HTR-8/SVneo (cell line): Measurements from ENCODE around the gene MYO15B.
"Not testable (repeated sequence)": the region's sequence is repeated elsewhere in the genome, so short reads cannot be mapped to it uniquely, and the experiment has no call there.

Source experiments
- DNase-seq: peaks from one replicate; pipeline ENCODE4 v3.0.0; 2011; ENCODE audit warnings: low spot score, mixed read lengths; ENCODE audit not compliant: insufficient read length
- FAIRE-seq: peaks from 2 replicates; lab custom pipeline; 2011; peaks lifted over from hg19 to GRCh38; lab: Jason Lieb, UNC

Gene MYO15B

GRCh38 chr17:75634754-75635609, 47.4 kb downstream of the MYO15B start:
- DNase-seq (no peak), FAIRE-seq (no peak)

DNA sequence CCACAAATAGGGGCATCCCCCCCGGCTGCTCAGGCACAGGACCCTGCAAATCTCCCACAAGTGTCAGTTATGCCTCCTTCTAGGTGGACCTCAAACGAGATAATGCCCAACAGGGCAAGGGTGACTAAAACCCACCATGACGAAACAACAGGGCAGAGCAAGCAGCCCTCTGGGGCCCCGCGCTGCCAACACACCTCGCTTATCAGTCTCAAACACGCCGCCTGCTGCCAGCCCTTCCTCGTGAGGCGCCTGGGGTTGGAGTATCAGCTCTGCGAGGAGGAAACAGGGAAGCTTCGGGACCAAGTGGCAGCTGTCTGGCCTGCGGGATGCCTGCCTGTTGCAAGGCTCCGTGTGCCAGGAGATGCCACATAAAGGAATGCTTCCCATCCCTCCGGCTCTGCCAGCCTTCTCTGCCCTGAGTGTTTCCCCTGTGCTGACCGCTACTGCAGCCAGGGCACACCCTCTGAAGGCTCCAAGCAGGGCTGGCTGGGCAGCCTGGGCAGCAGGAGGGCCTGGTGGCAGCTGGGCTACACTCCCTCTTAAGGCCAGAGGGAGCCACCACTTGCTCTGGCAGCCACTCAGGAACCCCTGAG, 48.1 kb downstream of the MYO15B start:
- DNase-seq: no peak
- FAIRE-seq: no peak

- DNase-seq (no peak), FAIRE-seq (no peak)
These were observed 49.0 kb downstream of the MYO15B start for GRCh38 chr17:75636381-75637142.

GRCh38 chr17:75637143-75637538, 49.5 kb downstream of the MYO15B start:
- DNase-seq (no peak), FAIRE-seq (no peak)

DNA sequence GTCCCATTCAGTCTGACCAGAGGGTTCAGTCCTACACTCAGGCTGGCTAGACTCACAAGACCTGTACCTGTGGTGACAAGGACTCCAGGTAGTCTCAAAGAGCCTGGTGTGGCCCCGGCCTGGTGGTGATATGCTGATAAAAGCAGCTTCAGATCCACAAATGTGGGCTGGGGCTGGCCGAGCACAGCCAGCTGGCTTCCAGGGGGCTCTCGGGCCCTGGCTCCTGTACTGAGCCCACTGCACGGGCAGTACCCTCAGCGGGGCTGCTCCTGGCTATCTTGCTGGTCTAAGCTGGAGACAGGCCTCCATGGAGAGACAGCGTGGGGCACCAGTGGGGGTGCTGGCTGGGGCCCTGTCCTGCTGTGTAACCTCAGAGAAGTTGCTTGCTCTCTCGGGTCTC, 50.0 kb downstream of the MYO15B start:
- no peak for FAIRE-seq
- no peak for DNase-seq

DNA sequence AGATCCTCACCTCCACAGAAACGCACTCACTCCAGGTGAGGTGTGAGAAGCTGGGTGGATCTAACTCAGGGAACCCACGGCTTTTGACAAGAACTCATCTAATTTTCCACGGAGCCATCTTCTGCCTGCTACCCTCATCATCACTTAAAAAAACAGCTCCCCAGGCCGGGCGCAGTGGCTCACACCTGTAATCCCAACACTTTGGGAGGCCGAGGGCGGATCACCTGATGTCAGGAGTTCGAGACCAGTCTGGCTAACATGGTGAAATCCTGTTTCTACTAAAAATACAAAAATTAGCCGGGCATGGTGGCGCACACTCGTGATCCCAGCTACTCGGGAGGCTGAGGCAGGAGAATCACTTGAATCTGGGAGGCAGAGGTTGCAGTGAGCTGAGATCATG, 50.4 kb downstream of the MYO15B start:
- FAIRE-seq: not testable (repeated sequence)

DNA sequence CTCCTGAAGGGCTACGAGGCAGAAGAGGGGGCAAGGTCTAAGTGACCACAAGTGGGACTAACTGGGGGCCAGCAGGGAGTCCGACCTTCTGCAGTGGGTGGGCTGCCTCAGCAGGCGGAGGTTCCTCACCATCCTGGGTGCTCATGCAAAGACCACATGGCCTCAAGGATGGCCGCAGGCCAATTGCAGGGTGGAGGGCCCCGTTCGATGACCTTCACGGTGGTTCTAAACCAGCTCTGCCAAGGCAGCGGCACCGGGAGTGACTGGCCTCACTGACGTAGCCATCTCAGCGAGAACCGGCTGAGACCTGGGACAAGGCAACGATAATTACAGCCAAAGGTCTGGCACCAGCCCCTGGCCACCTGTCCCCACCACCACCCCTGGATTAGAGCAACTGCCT, 51.3 kb downstream of the MYO15B start:
- DNase-seq: no peak
- no peak for FAIRE-seq

More for the DNA sequence above, 50.4 kb downstream of the MYO15B start:
- not testable (repeated sequence) for DNase-seq

DNA sequence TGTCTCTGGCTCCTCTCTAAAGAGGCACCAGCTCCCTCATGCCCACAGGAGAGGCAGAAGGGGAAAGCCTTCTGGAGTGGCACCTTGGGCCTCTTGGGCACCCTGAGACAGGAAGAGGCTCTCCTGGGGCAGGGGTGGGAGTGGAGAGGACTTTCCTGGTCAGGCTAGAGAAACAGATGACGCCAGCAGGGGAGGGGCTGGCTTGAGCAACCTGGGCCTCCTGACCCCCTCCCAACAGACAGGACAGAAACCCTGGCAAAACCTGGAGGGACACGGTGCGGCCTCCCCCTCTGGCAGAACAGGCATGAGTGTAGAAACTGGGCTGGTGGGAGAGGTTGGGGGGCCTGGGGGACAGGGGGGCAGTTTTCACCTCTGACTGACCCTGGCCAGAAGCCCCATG, 51.7 kb downstream of the MYO15B start:
- DNase-seq (no peak), FAIRE-seq (no peak)

GRCh38 chr17:75639771-75640555, 52.4 kb downstream of the MYO15B start:
- DNase-seq (no peak), FAIRE-seq (no peak)

GRCh38 chr17:75640556-75641119, 53.0 kb downstream of the MYO15B start:
- no peak for FAIRE-seq
- no peak for DNase-seq

GRCh38 chr17:75641343-75641742, 53.7 kb downstream of the MYO15B start:
- DNase-seq (no peak), FAIRE-seq (no peak)

DNA sequence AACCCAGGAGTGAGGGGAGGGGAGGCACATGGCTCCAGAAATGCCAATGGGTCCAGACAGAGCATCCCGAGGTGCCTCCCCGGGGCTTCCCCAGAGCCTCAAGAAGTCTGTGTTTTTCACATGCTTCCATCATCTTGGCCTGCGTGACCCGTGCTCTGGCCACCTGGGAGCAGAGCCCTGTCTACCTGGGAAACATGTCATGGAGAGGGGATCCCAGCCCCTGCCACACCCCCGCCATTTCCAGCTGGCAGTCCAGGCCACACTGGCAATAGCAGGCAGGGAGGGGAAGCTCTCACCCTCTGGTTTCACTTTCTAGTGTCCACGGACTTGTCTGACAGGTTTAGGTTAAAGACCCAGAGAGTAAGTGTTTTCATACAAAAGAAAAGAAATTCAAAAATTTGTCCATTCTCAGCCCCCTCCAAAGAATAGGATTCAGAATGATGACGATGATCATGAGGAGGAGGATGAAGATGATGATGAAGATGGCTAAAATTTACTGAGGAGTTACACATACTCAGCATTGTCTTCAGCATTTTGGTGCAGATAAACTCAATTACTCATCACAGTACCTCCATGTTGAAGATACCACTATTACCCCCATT, 54.7 kb downstream of the MYO15B start:
- DNase-seq (no peak), FAIRE-seq (no peak)

DNA sequence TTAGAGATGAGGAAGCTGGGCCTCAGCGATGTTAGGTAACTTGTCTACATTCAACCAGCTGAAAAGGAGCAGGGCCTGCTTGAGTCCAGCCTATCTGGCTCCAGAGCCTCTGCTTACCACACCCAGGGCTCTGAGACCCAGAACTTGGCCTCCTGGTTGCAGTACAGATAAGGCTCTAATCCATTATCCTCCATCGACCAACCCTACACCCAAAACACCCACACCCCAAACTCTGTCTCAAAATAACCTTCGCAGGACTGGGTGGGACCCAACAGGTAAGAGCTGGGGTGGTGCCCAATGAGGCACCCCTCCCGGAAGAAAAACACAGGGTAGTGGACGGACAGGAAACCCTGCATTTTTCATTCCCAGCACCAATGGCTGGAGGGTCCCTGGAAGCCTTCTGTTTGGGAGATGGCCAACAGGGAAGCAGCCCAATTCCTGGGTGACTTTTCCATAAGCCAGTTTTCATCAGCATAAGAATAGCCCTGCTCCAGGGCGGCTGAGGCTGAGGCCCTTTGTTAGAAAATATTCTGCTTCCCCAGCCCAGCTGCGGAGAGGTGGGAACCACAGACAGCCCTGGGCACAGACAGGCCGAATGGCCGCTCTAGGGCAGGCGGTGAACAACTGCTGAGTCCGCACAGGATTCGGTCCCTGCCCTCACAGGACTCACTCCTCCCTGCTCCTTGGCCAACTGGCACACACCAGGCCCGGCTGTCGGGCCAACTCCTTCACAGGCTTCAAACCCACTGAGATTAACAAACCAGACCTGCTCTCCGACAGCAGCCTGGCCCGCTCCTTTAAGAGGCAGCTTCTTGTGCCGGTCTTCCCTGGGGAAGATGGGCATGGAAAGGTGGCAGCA, 55.4 kb downstream of the MYO15B start:
- DNase-seq (no peak), FAIRE-seq (peak; percentile 66)

GRCh38 chr17:75643643-75644017, 56.0 kb downstream of the MYO15B start:
- DNase-seq: no peak
- FAIRE-seq: peak; percentile 51

DNA sequence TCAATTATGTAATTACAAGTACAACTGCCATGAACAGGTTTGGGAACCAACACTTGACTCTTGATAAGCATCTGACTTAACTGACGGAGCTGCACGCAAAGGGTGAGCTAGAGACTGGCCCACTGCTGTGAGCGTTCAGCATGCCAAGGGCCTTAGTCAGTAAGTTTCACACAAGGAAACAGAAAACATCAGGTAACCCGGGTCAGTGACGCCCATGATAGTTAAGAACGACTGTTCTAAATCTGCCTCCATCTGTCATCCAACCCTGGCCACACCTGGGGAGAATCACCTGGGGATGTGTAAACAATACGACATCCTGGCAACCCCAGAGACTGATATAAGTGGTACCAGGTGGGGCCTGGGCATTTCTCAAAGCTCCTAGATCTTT, 57.9 kb downstream of the MYO15B start:
- DNase-seq: peak; percentile 61
- peak; percentile 96 for FAIRE-seq

DNA sequence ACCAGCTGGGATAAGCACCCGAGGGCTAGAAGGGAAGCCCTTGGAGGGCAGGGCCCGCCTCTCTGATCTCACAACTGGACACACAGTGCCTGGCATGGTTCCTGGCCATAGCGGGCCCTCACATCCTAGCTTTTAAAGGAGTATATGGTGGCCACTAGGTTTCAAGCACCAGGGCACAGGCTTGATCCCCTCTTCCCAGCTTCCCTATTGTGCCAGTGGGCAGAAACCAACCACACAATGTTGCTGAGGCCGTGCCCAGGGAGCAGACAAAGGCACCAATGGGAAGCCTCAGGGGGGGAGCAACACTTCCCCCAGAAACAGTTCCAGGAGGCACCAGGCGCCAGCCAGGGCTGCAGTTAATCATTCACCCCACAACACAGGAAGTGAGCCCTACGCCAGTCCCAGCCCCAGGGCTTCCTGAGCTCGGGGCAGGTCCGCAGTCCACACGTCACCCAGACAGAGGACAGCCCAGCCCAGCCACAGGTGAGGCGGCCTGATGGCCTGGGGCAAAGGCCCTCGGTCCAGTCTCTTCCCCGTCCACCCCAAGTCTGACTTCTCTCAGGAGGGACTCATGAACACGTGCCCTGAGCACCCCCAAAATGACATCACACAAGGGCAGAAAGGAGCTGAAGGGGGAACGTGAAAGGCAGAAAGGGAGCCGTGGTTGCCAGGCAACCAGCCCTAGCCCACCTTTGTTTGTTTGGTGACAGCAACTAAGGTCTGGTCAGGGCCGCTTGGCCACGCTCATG, 58.5 kb downstream of the MYO15B start:
- FAIRE-seq (no peak), DNase-seq (peak; percentile 72)

- DNase-seq: no peak
- no peak for FAIRE-seq
These were observed 59.0 kb downstream of the MYO15B start for GRCh38 chr17:75646638-75646992.

DNA sequence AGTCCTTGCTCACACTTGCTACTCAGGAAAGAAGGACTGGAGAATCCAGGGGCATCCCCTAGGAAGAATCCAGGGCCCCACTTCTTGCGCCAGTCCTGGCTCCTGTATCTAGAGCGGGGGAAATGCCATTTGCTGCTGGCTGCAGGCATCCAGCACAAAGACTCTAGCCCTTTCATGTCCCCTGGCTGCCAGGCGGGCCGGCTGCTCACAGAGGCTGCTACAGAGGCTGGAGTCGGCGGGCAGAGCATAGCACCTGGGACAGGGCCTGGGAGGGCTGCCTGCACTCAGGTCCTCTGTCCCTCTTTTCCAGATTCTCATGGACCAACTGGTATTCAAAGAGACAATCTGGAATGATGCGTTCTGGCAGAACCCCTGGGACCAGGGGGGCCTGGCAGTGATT, 59.5 kb downstream of the MYO15B start:
- DNase-seq: no peak
- FAIRE-seq: no peak
